Measurements from ENCODE around the gene PAGE2.
"Not testable (repeated sequence)": the region's sequence is repeated elsewhere in the genome, so short reads cannot be mapped to it uniquely, and the experiment has no call there.

The PAGE2 gene, protein sequence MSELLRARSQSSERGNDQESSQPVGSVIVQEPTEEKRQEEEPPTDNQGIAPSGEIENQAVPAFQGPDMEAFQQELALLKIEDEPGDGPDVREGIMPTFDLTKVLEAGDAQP

DNA sequence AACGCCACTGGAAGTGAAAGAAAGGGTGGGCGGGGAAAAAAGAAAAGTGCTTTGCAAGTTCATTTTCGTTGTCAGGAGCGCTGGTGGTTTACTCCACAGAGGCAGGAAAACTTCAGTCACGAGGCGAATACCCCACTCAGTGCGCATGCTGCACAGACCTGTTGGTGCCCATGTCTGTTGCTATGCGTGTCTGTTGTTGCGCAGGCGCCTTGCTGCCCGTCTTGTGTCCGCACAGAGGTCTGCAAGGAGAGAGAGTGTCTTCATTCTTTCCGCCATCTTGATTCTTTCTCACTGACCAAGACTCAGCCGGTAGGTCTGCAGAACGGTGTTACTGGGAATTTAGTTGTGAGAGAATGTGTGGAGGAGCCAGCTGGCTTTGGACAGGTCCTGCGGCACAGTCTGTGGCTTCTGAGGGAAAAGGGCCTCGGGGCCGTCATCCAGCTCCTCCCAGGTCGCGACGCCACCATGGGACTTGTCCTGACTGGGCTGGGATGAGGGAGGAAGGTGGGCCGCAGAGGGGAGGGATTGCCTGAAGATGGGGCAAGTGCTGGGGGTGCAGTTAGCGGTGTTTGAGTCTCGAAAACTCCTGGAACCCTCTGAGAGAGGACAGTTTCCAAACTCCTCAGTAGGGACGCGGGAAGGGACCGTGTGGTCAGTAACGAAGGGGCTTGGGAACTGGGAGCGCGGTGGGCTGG lies at the start of gene PAGE2:
Gene PAGE2 (plus strand): TSS at position 224 of the 695 bp plus-strand sequence. CDS start 1,003 bp downstream, outside the sequence.
- DNase-seq (ENCODE audit: low read depth in 3 of 3): no peak

DNA sequence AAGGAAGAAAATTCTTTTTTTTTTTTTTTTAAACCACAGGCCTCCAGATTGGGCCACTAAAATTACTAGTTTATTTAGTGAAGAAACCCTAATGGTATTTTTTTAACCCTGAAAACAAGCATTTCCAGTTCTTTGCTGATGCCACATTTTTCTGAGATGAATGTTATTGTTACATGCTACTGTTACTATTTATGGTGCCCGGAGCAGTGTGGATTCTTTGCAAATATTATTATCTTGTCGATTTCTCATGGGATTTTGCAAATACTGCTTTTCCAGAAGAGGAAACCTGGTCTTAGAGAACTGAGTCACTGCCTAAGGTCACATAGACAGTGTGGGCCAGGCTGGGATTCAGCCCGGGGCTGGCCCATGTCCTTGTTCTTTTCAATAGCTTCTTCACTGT lies 49.3 kb upstream of the PAGE2 start:
- no peak for DNase-seq (ENCODE audit: low read depth in 3 of 3)

DNA sequence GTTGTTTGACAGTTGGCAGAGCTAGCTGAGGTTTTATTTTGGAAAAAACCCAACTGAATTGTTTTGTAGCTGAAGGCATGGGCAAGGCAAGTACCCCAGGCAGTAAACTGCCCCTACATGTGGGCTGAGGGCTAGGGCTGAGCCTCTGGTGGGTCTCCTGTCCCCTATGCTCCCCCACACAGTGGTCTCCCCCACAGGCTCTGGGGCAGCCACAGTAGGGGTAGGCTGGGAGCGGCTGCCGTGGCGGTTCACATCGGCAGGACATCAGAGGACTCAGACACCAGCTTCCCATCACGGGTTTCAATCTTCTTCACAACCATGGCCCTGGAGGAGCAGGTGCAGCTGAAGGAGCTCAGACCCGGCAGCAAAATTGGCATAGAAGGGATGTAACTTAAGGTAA lies 47.3 kb upstream of the PAGE2 start:
- DNase-seq (ENCODE audit: low read depth in 3 of 3): no peak

GRCh38 chrX:55050599-55050998 lies 38.2 kb upstream of the PAGE2 start:
- DNase-seq (ENCODE audit: low read depth in 3 of 3): not testable (repeated sequence)

- DNase-seq (ENCODE audit: low read depth in 3 of 3): no peak
Observed at GRCh38 chrX:55056820-55057674, 31.8 kb upstream of the PAGE2 start.

DNA sequence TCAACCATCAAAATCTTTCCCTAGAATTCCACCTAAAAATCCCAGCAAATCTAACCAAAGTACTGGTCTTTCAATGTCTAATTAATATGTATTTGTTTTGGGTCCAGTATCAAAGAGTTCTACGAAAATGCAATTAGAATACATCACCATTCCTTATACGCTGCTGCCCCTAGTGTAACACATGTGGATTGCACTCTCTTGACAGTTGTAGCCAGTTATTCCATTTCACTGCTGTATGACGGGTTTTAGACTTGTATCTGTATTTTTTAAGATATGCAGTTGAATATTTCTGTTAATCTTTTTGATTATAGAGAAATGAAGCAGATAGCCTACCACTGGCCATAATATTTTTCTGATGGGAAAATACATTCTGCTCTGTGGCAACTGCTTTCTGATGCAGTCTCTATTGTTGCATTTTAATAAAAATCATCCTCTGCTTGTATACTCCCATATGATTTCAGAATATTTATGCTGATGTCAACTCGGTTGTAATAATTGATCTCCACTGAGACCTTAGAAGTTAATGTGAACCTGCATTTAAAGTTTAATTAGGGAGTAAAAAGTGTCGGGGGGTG lies 31.1 kb upstream of the PAGE2 start:
- peak in 1 of 3 donors; percentile 19 for DNase-seq (ENCODE audit: low read depth in 3 of 3)

DNA sequence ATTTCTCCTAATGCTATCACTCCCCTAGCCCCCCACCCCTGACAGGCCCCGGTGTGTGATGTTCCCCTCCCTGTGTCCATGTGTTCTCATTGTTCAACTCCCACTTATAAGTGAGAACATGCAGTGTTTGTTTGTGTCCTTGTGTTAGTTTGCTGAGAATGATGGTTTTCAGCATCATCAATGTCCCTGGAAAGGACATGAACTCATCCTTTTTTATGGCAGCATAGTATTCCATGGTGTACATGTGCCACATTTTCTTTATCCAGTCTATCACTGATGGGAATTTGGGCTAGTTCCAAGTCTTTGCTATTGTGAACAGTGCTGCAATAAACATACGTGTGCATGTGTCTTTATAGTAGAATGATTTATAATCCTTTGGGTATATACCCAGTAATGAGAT lies 21.6 kb upstream of the PAGE2 start:
- not testable (repeated sequence) for DNase-seq (ENCODE audit: low read depth in 3 of 3)

GRCh38 chrX:55072286-55072685 lies 16.5 kb upstream of the PAGE2 start:
- no peak for DNase-seq (ENCODE audit: low read depth in 3 of 3)

DNA sequence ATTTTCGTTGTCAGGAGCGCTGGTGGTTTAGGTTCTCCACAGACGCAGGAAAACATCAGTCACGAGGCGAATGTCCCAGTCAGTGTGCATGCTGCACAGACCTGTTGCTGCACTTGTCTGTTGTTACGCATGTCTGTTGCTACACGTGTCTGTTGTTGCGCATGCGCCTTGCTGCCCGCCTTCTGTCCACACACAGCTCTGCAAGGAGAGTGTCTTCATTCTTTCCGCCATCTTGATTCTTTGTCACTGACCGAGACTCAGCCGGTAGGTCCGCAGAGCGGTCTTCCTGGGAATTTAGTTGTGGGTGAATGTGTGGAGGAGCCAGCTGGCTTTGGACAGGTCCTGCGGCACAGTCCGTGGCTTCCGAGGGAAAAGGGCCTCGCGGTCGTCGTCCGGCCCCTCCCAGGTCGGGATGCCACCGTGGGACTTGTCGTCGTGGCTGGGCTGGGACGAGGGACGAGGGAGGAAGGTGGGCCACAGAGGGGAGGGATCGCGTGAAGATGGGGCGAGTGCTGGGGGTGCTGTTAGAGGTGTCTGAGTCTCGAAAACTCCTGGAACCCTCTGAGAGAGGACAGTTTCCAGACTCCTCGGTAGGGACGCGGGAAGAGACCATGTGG lies 13.9 kb upstream of the PAGE2 start, which contains the start of gene PAGE2B:
Gene PAGE2B (plus strand): TSS at position 180 of the 617 bp plus-strand sequence. CDS start 1,012 bp downstream, outside the sequence.
- DNase-seq (ENCODE audit: low read depth in 3 of 3): no peak

DNA sequence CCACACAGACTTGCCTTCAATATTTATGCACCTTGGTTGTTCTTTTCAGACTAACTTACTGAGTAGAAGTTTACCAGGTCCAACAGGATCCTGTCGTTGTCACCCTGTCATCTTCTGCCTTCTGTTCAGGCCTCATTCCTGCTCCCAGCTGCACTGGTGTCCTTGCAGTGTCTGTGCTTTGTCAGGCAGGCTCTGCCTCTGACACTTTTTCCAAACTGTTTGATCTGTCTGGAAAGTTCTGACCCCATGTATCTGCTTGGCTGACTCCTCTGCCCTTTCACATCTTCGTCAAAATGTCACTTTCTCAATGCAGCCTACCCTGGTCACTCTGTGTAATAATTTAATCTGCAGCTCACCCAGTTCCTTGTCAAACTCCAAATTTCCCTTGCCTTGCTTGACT lies 9.9 kb downstream of the PAGE2 start:
- no peak for DNase-seq (ENCODE audit: low read depth in 3 of 3)

DNA sequence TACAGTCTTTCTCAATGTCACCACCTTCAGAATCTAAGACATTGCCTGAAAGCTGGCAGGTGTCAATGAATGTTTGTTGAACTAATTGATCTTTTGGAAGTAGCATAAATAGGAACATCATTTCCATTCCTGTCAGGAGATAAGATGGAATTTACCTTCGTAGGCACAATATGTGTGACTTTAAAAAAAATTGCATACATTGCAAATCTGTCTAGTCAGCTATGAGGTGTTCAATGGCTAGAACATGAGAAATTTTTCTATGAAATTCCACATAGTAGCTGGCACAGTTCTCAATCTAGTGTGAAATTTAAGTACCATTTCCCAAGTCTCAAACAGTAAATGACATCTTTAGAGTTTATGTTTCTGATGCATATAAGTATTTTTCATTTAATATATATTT lies 10.3 kb downstream of the PAGE2 start:
- no peak for DNase-seq (ENCODE audit: low read depth in 3 of 3)

DNA sequence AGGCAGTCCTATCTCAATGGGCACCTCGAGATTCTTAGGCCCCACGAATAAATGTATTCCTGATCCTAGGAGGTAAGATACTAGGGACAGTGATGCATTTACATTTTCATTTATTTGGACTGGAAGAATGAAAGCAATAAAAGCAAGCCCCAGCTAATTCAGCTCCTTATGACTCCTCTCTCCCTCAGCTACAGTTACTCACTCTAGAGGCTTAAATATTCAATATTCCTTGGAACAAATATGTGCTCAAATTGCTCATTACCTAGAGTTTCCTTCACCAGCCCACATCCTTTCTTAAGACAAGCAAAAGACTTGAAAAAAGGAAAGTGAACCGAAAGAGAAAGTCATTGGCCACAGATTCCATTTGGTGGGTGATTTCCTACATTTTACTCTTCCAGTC lies 13.9 kb downstream of the PAGE2 start:
- DNase-seq (ENCODE audit: low read depth in 3 of 3): no peak

- DNase-seq (ENCODE audit: low read depth in 3 of 3): no peak
Observed at GRCh38 chrX:55107262-55107661, 18.4 kb downstream of the PAGE2 start.

DNA sequence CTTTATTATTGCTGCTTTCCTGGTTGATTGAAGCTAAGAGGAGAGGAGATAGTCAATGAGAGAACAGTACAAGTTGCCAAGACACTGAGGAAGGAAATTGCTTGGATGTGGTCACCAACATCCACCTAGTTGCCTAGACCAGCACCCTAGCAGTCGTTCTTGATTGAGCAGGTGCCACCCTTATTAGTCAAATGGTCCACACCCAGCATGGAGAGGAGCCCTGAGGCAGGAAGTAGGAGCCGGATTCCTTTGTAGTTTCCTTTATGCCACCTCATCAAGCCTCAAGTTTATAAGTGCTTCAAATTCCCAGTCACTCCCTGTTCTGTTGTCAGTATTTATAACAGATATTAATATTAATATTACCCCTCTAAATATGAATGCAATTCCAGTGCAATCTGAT lies 19.1 kb downstream of the PAGE2 start:
- no peak for DNase-seq (ENCODE audit: low read depth in 3 of 3)

- no peak for DNase-seq (ENCODE audit: low read depth in 3 of 3)
Observed at GRCh38 chrX:55109306-55109705, 20.5 kb downstream of the PAGE2 start.

DNA sequence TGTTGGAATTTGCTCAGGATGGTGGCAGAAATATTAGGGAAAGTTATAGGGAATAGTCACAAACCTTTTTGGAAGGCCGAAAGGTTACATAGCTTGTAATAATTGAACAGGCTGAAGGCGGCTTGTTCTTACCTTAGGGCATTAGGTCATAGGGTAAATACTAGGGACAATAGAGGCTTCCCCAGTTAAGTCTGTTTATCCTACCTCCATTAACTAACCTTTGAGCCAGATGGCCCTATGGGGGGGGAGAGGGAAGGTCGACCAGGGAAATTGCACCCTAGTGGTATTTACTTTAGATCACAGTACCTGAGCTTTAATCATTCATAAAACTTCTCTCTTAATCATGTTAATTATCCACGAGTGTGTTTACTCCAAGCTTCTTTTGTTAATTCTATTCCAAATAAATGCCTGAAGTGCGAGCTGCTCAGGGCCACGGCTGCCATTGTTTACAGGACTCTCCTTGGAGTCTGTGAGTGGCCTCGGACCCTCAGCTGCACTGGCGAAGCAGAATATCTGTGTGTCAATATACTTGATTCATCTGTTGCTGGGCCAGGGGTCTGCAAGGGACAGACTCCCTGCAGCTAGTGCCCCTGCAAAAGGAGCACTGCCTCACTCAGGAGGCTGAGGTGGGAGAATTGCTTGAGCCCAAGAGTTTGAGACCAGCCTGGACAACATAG lies 22.9 kb downstream of the PAGE2 start:
- no peak for DNase-seq (ENCODE audit: low read depth in 3 of 3)

DNA sequence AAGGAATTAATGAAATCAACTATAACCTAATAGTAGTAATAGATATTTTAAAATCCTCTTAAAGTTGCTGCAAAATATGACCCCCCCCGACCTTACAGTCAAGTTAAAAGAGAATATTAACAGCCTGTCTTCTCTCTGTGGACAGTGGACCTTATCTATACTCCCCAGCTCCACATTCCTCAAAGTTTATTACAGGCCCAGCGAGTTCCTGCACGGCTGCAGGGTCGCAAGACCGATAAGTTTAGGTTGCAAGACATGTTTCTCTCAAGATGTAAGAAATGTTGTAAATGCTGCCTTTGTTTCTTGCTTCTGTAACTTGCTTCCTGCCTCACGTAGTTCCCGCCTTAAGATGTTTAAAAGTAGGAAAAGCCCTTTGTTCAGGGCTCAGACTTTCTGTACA lies 27.8 kb downstream of the PAGE2 start:
- not testable (repeated sequence) for DNase-seq (ENCODE audit: low read depth in 3 of 3)

- no peak for DNase-seq (ENCODE audit: low read depth in 3 of 3)
Observed at GRCh38 chrX:55118574-55118973, 29.8 kb downstream of the PAGE2 start.

DNA sequence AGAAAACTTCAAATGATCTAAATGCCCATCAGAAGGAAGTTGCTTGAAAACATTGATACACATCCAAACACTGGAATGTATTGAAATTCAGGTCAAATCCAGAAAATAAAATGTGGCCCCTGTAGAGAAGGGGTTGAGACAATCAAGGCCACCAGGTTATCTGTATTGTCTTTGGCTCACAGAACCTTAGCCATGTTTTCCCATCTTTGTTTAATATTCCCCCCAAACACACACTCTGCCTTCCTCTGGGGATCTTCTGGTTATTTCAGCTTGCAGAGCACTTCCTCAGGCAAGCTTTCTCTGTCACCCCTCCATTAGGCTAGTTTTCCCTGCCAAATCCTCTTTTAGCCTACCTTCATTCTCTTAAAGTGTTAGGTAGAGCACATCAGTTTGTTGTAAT lies 30.5 kb downstream of the PAGE2 start:
- no peak for DNase-seq (ENCODE audit: low read depth in 3 of 3)

DNA sequence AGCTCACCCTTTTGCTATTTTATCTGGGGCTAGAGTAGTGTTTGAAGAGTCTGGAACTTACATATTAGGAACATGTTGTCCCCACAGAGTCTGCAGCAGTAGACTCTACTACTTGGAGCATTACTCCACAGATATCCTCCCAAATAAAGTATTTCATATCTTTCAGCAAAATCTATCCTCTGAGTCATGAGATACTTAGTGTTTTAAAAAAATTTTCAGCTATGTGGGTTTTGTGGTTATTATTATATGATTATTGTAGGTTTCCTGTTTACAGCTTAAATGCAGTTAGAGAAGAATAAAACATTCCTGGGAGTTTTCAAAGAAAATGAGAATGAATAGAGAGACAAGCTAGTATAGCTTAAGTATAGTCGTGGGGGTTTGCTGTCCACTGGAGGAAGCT lies 30.9 kb downstream of the PAGE2 start:
- no peak for DNase-seq (ENCODE audit: low read depth in 3 of 3)

GRCh38 chrX:55120761-55121358 lies 32.0 kb downstream of the PAGE2 start:
- DNase-seq (ENCODE audit: low read depth in 3 of 3): no peak
